H1 (cell line): Measurements from ENCODE around the gene STARD8. TPM values are rescaled to one million over a fixed set of nuclear protein-coding genes. Genes with fewer than 3 reads are reported as not detected.
"Not testable (repeated sequence)": the region's sequence is repeated elsewhere in the genome, so short reads cannot be mapped to it uniquely, and the experiment has no call there.

Experiments used
- CTCF ChIA-PET: fragments of 300-600 bp; sonication (Branson Sonifier 250); formaldehyde crosslinking; loops from one replicate; lab custom pipeline; 2021; ENCODE audit not compliant: partially characterized antibody; lab: Charles Lee
- POLR2A ChIA-PET: fragments of 300-600 bp; sonication (Branson Sonifier 250); formaldehyde crosslinking; loops from one replicate; lab custom pipeline; 2021; ENCODE audit warnings: inconsistent platforms; ENCODE audit not compliant: partially characterized antibody; lab: Charles Lee
- DNase-seq, 2 experiments: peaks; one replicate each; pipeline versions ENCODE4 v3.0.0 to v3.0.0-alpha.2; 2010 to 2022; ENCODE audit warnings: low spot score in 2 of 2, low read depth in 1 of 2, mixed read lengths in 1 of 2
- FAIRE-seq: peaks from 2 replicates; lab custom pipeline; 2011; peaks lifted over from hg19 to GRCh38; lab: Jason Lieb, UNC
- H2AFZ ChIP-seq: 2 replicates; pipeline ENCODE4 v1.8.1; 2012; ENCODE audit warnings: low read length, inconsistent platforms
- H2AK5ac ChIP-seq: 2 replicates; pipeline ENCODE4 v1.6.1; 2013; ENCODE audit warnings: low read depth, low read length
- H2BK120ac ChIP-seq: replicated peaks from 2 replicates; pipeline ENCODE3; 2013; ENCODE audit warnings: low read depth, low read length, inconsistent platforms
- H2BK12ac ChIP-seq: 2 replicates; pipeline ENCODE4 v1.6.1; 2013; ENCODE audit warnings: low read depth, low read length
- H2BK15ac ChIP-seq: 2 replicates; pipeline ENCODE4 v1.6.1; 2013; ENCODE audit warnings: low read length
- H2BK20ac ChIP-seq: 2 replicates; pipeline ENCODE4 v1.6.1; 2013; ENCODE audit warnings: low read length
- H2BK5ac ChIP-seq: 2 replicates; pipeline ENCODE4 v1.6.1; 2013; ENCODE audit warnings: low read depth, low read length
- H3K14ac ChIP-seq: 2 replicates; pipeline ENCODE4 v1.6.1; 2013; ENCODE audit warnings: inconsistent platforms; ENCODE audit not compliant: insufficient read length
- H3K18ac ChIP-seq: 2 replicates; pipeline ENCODE4 v1.6.1; 2013; ENCODE audit warnings: low read length; ENCODE audit errors: extremely low read depth
- H3K23ac ChIP-seq: 2 replicates; pipeline ENCODE4 v1.6.1; 2013; ENCODE audit warnings: inconsistent platforms; ENCODE audit not compliant: insufficient read length
- H3K23me2 ChIP-seq: 2 replicates; pipeline ENCODE4 v1.6.1; 2013; ENCODE audit warnings: low read depth, low read length
- H3K27ac ChIP-seq: 2 replicates; pipeline ENCODE4 v1.6.1; 2011; ENCODE audit warnings: low read depth, low read length, inconsistent platforms
- H3K27me3 ChIP-seq, 4 experiments: replicated peaks in 1 of 4; 1 replicate in 1 of 4; 2 replicates in 3 of 4; pipeline versions ENCODE4 v1.6.1 to v1.8.1; 2011 to 2013; ENCODE audit warnings: low read length in 3 of 4, mild to moderate bottlenecking in 3 of 4, inconsistent platforms in 2 of 4, mixed read lengths in 2 of 4, moderate library complexity in 1 of 4; ENCODE audit not compliant: control insufficient read depth in 3 of 4, insufficient read depth in 3 of 4; ENCODE audit errors: extremely low read depth in 1 of 4
- H3K36me3 ChIP-seq, 4 experiments: 2 replicates each; pipeline versions ENCODE4 v1.6.1 to v1.8.1; 2011 to 2013; ENCODE audit warnings: mild to moderate bottlenecking in 4 of 4, low read length in 3 of 4, moderate library complexity in 2 of 4, control low read depth in 1 of 4, inconsistent platforms in 1 of 4; ENCODE audit not compliant: insufficient read depth in 4 of 4, control insufficient read depth in 2 of 4
- H3K4ac ChIP-seq: replicated peaks from 2 replicates; pipeline ENCODE3; 2013; ENCODE audit warnings: low read length, low read depth, mixed read lengths, inconsistent platforms; ENCODE audit not compliant: insufficient read length
- H3K4me1 ChIP-seq, 4 experiments: replicated peaks in 1 of 4; 1 replicate in 1 of 4; 2 replicates in 3 of 4; pipeline versions ENCODE4 v1.6.1 to v1.8.1; 2011 to 2013; ENCODE audit warnings: low read length in 3 of 4, inconsistent platforms in 2 of 4, mixed read lengths in 1 of 4; ENCODE audit not compliant: insufficient read depth in 4 of 4, control insufficient read depth in 3 of 4
- H3K4me2 ChIP-seq, 2 experiments: 2 replicates each; pipeline versions ENCODE4 v1.6.1 to v1.8.1; 2011 to 2013; ENCODE audit warnings: low read depth in 2 of 2, low read length in 2 of 2, control low read depth in 1 of 2, inconsistent platforms in 1 of 2, mild to moderate bottlenecking in 1 of 2; ENCODE audit not compliant: insufficient read depth in 1 of 2
- H3K4me3 ChIP-seq, 4 experiments: fragments of 200-600, 300-600 bp in 1 of 4; sonication (generic), shearing (Covaris generic), sonication (Bioruptor Twin) in 1 of 4; 2 replicates each; pipeline versions ENCODE4 v1.5.1 to v1.8.1; 2011 to 2016; ENCODE audit warnings: low read length in 4 of 4, low read depth in 3 of 4, control low read depth in 2 of 4, inconsistent platforms in 2 of 4, mild to moderate bottlenecking in 2 of 4, mixed read lengths in 1 of 4, moderate library complexity in 1 of 4; ENCODE audit not compliant: insufficient read depth in 2 of 4; ENCODE audit errors: extremely low read depth in 1 of 4
- H3K56ac ChIP-seq: replicated peaks from 2 replicates; pipeline ENCODE3; 2013; ENCODE audit warnings: low read depth, mild to moderate bottlenecking, mixed read lengths, low read length, inconsistent platforms; ENCODE audit not compliant: insufficient read length
- H3K79me1 ChIP-seq: 2 replicates; pipeline ENCODE4 v1.6.1; 2013; ENCODE audit warnings: low read depth, low read length, control low read depth
- H3K79me2 ChIP-seq, 2 experiments: 2 replicates each; pipeline versions ENCODE4 v1.6.1 to v1.8.1; 2012 to 2013; ENCODE audit warnings: low read length in 2 of 2, mild to moderate bottlenecking in 2 of 2, inconsistent platforms in 1 of 2; ENCODE audit not compliant: insufficient read depth in 2 of 2, control insufficient read depth in 1 of 2
- H3K9ac ChIP-seq, 4 experiments: replicated peaks in 1 of 4; 1 replicate in 1 of 4; 2 replicates in 3 of 4; pipeline versions ENCODE4 v1.6.1 to v1.8.1; 2011 to 2013; ENCODE audit warnings: low read depth in 3 of 4, low read length in 3 of 4, control low read depth in 2 of 4, mild to moderate bottlenecking in 2 of 4, moderate library complexity in 2 of 4, inconsistent platforms in 1 of 4; ENCODE audit errors: extremely low read depth in 1 of 4
- H3K9me3 ChIP-seq, 2 experiments: 2 replicates each; pipeline versions ENCODE4 v1.6.1 to v1.8.1; 2012 to 2013; ENCODE audit warnings: mild to moderate bottlenecking in 2 of 2, moderate library complexity in 2 of 2, control low read depth in 1 of 2, inconsistent platforms in 1 of 2, low read depth in 1 of 2, low read length in 1 of 2, mixed read lengths in 1 of 2; ENCODE audit not compliant: insufficient read depth in 2 of 2
- H4K20me1 ChIP-seq, 2 experiments: replicated peaks in 1 of 2; 2 replicates each; pipeline versions ENCODE3 to v1.8.1; 2011 to 2013; ENCODE audit warnings: inconsistent platforms in 2 of 2, low read length in 2 of 2, mild to moderate bottlenecking in 1 of 2; ENCODE audit not compliant: insufficient read depth in 2 of 2, control insufficient read depth in 1 of 2
- H4K5ac ChIP-seq: 2 replicates; pipeline ENCODE4 v1.6.1; 2013; ENCODE audit warnings: low read length, low read depth, mixed read lengths, inconsistent platforms; ENCODE audit not compliant: insufficient read length
- H4K8ac ChIP-seq: 2 replicates; pipeline ENCODE4 v1.8.0; 2013; ENCODE audit warnings: mild to moderate bottlenecking, moderate library complexity, low read length, inconsistent platforms; ENCODE audit not compliant: insufficient read depth; ENCODE audit errors: extremely low read depth
- H4K91ac ChIP-seq: replicated peaks from 2 replicates; pipeline ENCODE3; 2013; ENCODE audit warnings: low read length, mixed read lengths, inconsistent platforms; ENCODE audit not compliant: insufficient read length
- NRF1 ChIP-seq: IDR thresholded peaks from 2 replicates; pipeline ENCODE4 v1.6.1; 2011; ENCODE audit warnings: mild to moderate bottlenecking, low read depth, low read length, improper control_type of control experiment
- SIX5 ChIP-seq: IDR thresholded peaks from 2 replicates; pipeline ENCODE4 v1.6.1; 2011; ENCODE audit warnings: mild to moderate bottlenecking, low read depth, low read length
- SP4 ChIP-seq: IDR thresholded peaks from 2 replicates; pipeline ENCODE4 v1.6.1; 2012; ENCODE audit warnings: low read length, inconsistent platforms
- TAF1 ChIP-seq: IDR thresholded peaks from 2 replicates; pipeline ENCODE4 v1.6.1; 2011; ENCODE audit warnings: mild to moderate bottlenecking, low read depth, low read length
- WGBS, 2 experiments: shearing (Covaris generic) in 1 of 2; methylation state at CpG; one replicate each; pipeline versions ENCODE4 v1.1.6 to v1.1.7; 2013 to 2015; ENCODE audit warnings: low lambda C conversion rate in 2 of 2, mixed read lengths in 2 of 2, inconsistent platforms in 1 of 2, low coverage in 1 of 2, missing lambda C conversion rate in 1 of 2; ENCODE audit not compliant: insufficient replicate concordance in 2 of 2, insufficient coverage in 1 of 2, insufficient read length in 1 of 2; ENCODE audit errors: extremely low coverage in 1 of 2, missing lambda C conversion rate in 1 of 2; 5-methylcytosine and 5-hydroxymethylcytosine counted together
- polyA plus RNA-seq, 7 experiments: library from polyadenylated mRNA; depleted of rRNA in 3 of 7; stranded (reverse) in 5 of 7; unstranded in 2 of 7; fragments of >200 nt in 5 of 7; fragments of 200-250 nt in 2 of 7; gene quantifications; 1 replicate in 5 of 7; 2 replicates in 1 of 7; 4 replicates in 1 of 7; pipeline versions ENCODE4 v1.2.1 to v1.2.3, GENCODE V29; 2011 to 2013; ENCODE audit warnings: missing spikeins in 2 of 7, mixed read lengths in 2 of 7
- total RNA-seq: library from RNA; stranded (reverse); fragmentation: NEBNext Ultra II Directional; extraction: Animal tissue kit (Norgen Biotek cat#: 25700); gene quantifications from 2 replicates; pipeline ENCODE4 v1.2.1, GENCODE V29; 2021

The STARD8 gene
- total and polyA plus RNA-seq, 2 of the 8 experiments (the other 6 are each of a cell fraction or from before 2014, with no cell fraction given): 1.8 to 3.8 TPM

GRCh38 chrX:68654693-68655092 lies 7.2 kb downstream of the STARD8 start (continued):
- no peak for TF ChIP-seq SP4
- TF ChIP-seq SIX5: no peak
- no peak for TF ChIP-seq NRF1
- TF ChIP-seq TAF1: no peak

- H3K36me3 ChIP-seq, H3K4ac ChIP-seq, H3K56ac ChIP-seq, H3K79me1 ChIP-seq, CTCF ChIA-PET, H3K9me3 ChIP-seq, FAIRE-seq, H3K27me3 ChIP-seq, H3K4me2 ChIP-seq, H3K4me3 ChIP-seq, DNase-seq, H4K20me1 ChIP-seq, H4K5ac ChIP-seq, POLR2A ChIA-PET, H2BK12ac ChIP-seq, H2BK15ac ChIP-seq, H3K79me2 ChIP-seq, H2BK5ac ChIP-seq, H2AK5ac ChIP-seq, H4K91ac ChIP-seq, H2BK120ac ChIP-seq, H3K9ac ChIP-seq, H4K8ac ChIP-seq, H3K4me1 ChIP-seq, H3K23ac ChIP-seq, H2AFZ ChIP-seq, H3K27ac ChIP-seq, H2BK20ac ChIP-seq, H3K18ac ChIP-seq, H3K14ac ChIP-seq: not testable (repeated sequence)
- peaks cover 15% of the 10 kb centered on the region; the same call in 1 of the 2 replicates for H3K23me2 ChIP-seq
- WGBS, 2 experiments: 81% methylated on average over 4 of the region's 4 CpGs; no CpG with 5 or more reads in 1 of the 2 experiments
Measured at GRCh38 chrX:68656473-68656872, 9.0 kb downstream of the STARD8 start.
